Stimulated activated CD8-positive, alpha-beta memory T cell treated with anti-CD3 and anti-CD28 coated beads, Interleukin-7, amount 100 ng/mL, for 1 hour (primary cell): Measurements from ENCODE around the gene OBSCN.
"Not testable (repeated sequence)": the region's sequence is repeated elsewhere in the genome, so short reads cannot be mapped to it uniquely, and the experiment has no call there.

Experiments
- DNase-seq, 2 donors: peaks; one replicate each; pipeline ENCODE4 v3.0.0-alpha.2; 2020; ENCODE audit warnings: low read depth in 2 of 2

OBSCN gene

GRCh38 chr1:228228601-228229074 is 20.8 kb downstream of the OBSCN start:
- no peak for DNase-seq

DNA sequence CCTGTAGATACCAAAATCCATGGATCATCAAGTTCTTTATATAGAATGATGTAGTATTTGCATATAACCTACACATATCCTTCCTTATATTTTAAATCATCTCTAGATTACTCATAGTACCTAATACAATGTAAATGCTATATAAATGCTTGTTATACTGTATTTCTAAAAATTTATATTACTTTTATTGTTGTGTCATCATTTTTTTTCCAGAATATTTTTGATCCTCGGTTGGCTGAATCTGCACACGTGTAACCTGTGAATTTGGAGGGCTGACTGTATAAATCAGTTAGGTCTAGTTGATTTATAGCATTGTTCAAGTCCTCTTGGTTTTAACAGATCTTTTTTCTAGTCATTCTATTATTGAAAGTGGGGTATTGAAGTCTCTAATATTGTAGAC is 23.3 kb downstream of the OBSCN start:
- DNase-seq, result no peak

DNA sequence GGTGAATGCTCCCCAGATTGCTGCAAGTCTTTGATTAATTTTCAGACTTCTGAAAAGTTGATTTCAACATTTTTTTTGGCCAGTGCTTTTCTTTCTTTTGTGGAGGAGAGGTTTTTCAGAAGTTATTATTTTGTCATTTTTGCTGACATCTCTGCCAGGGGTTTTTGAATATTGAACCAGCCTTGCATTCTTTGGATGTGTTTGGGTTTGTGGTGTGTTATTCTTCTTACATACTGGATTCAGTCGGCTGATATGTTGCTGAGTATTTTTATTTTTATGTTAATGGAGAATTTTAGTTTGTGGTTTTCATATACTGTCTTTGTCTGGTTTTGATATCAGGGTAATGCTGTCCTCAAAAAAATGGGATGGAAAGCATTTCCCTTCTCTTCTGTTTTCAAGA is 25.3 kb downstream of the OBSCN start:
- no peak for DNase-seq

DNA sequence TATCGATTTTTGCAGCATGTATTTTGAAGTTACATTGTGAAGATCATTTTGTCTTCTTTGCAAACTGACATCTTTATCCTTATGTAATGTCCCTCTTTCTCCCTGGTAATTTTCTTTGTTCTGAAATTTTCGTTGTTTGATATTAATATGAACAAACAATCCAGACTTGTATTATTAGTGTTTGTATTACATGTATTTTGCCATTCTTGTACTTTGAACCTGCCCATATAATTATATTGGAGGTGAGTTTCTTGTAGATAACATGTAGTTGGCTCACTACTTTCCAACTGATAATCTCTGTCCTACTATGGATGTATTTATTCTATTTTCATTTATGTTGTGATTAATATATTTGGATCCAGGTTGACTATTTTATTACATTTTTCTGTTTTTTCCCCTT is 27.1 kb downstream of the OBSCN start:
- no peak for DNase-seq

DNA sequence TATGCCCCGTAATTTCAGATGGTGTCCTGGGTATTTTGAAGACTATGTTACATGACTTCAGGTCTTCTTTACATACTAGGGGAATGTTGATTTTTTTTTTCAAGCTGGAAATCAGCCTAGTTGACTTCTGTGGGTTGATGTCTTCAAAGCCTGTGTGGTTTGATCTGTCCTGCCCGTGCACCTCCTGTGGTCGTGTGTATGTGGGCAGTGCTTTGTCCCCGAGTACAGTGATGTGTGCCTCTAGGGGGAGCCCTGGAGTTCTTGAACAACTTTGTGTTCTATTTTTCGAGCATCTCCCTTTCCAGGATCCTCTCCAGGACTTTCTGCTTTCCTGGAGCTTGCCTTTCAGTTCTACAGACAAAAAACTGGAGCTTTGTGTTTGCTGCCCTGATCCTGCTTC is 28.9 kb downstream of the OBSCN start:
- no peak for DNase-seq

- no peak for DNase-seq
Measured at GRCh38 chr1:228238007-228238406, 30.2 kb downstream of the OBSCN start.

DNA sequence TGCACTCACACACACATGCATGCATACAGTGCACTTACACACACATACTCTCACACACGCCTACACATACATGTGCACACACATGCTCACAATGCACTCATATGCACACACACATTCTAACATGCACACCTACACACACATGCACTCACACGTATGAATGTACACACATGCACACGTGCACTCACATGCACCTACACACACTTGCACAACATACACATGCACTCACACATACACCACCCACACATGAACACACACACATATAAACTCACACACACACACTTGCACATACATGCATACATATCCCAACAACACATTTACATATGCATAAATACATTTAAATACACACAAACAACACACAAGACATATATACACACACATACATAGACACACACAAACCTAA is 30.6 kb downstream of the OBSCN start:
- DNase-seq, result no peak

DNA sequence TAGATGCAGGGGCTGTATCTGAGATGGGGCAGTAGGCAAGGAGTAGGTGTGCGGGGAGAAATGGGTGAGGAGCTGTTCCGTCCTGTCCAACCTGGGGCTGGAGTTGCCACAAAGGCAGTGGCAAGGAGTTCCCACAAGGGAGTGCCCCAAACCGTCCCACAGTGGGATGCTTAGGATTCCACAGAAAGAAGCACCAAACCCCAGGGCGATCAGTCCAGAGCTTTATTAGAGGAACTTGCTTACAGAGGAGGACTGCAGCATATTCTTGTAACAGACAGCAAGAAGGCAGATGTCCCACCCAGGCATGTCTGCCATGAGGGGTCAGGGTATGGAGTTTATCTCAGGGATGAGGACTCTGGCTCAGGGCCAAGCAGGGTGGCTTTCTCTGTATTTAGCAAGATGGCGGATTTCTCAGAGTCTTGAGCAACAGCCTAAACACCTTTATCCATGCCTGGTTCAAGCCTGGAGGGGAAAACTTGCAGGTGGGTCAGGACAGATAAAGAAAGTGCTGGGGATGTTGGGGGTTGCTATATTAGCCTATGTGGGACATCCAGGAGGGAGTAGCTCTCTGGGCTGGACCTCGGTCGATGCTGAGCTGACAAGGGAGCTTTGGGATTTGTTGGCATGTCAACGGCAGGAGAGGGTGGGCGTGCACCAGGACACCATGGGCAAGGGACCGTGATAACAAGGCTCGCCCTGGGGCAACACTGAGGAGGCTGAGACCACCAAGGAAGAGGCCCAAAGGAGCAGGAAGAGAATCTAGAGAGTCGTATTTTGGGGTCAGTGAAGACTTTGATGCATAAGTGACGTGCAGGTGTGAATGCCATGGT is 32.8 kb downstream of the OBSCN start:
- no peak for DNase-seq

GRCh38 chr1:228241259-228241658 is 33.4 kb downstream of the OBSCN start:
- DNase-seq, result no peak

- no peak for DNase-seq
Measured at GRCh38 chr1:228242409-228242808, 34.6 kb downstream of the OBSCN start.

DNA sequence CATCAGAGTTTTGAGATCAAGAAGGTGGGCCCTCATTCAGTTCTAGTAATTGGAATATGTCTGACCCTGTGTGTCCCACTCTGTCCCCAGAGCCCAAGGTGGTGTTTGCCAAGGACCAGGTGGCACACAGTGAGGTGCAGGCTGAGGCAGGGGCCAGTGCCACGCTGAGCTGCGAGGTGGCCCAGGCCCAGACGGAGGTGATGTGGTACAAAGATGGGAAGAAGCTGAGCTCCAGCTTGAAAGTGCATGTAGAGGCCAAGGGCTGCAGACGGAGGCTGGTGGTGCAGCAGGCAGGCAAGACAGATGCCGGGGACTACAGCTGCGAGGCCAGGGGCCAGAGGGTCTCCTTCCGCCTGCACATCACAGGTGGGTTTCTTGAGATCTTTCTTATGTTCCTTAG is 35.2 kb downstream of the OBSCN start:
- DNase-seq, result no peak

DNA sequence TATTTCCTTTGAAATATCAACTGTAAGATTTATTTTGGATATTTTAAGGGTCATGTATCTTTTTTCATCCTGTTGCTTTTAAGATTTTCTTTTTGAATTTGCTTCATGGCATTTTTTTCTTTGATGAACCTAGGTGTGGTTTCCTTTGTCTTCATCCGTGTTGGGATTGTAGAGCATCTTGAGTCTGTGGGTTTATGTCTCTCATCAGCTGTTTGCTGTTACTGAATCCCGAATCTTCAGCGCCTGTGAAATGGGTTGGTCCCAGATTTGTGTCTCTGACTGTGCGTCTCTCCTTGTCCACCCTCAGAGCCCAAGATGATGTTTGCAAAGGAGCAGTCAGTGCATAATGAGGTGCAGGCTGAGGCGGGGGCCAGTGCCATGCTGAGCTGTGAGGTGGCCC is 36.1 kb downstream of the OBSCN start:
- DNase-seq, result not testable (repeated sequence)

DNA sequence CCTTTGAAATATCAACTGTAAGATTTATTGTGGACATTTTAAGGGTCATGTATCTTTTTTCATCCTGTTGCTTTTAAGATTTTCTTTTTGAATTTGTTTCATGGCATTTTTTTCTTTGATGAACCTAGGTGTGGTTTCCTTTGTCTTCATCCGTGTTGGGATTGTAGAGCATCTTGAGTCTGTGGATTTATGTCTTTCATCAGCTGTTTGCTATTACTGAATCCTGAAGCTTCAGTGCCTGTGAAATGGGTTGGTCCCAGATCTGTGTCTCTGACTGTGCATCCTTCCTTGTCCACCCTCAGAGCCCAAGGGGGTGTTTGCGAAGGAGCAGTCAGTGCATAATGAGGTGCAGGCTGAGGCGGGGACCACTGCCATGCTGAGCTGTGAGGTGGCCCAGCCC is 37.3 kb downstream of the OBSCN start:
- DNase-seq, result no peak

GRCh38 chr1:228246216-228246900 is 38.5 kb downstream of the OBSCN start:
- no peak for DNase-seq

GRCh38 chr1:228249513-228250305 is 41.9 kb downstream of the OBSCN start:
- DNase-seq, result no peak

GRCh38 chr1:228252476-228252875 is 44.6 kb downstream of the OBSCN start:
- DNase-seq, result not testable (repeated sequence)

GRCh38 chr1:228256626-228257375 is 49.0 kb downstream of the OBSCN start:
- no peak for DNase-seq

GRCh38 chr1:228258486-228258885 is 50.6 kb downstream of the OBSCN start:
- DNase-seq, result no peak

DNA sequence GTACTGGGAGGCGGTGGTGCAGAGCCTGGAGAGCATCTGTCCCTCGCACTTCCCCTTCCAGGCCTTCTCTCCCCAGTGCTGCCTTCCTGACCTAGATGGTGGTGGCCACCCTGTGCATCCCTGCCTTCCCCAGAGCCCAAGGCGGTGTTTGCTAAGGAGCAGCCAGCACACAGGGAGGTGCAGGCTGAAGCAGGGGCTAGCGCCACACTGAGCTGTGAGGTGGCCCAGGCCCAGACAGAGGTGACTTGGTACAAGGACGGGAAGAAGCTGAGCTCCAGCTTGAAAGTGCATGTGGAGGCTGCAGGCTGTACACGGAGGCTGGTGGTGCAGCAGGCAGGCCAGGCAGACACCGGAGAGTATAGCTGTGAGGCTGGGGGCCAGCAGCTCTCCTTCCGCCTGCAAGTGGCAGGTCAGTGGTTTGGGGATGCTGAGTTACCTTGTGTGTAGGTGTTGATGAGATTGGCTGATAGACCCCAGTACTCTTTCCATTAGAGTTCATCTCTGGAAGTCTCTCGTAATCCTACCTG is 51.6 kb downstream of the OBSCN start:
- DNase-seq, result no peak

GRCh38 chr1:228259951-228260350 is 52.1 kb downstream of the OBSCN start:
- no peak for DNase-seq

DNA sequence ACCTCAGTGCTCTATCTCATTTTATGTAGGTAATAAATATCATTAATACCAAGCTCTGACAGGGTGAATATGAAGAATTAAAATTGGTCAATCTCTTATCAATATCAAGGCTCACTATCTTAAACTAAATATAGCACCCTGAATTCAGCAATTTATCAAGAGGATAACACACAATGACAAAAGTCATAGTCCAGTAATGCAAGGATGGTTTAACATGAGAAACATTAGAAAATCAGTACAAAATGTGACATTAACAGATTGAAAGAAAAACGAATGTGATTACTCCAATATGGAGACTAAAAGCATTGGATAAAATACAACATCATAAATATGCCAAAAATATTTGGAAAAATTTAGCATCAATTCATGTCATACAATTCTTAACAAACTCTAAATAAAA is 53.9 kb downstream of the OBSCN start:
- DNase-seq, result no peak
